ENCODE data around the gene SEMA7A.

The SEMA7A gene

DNA sequence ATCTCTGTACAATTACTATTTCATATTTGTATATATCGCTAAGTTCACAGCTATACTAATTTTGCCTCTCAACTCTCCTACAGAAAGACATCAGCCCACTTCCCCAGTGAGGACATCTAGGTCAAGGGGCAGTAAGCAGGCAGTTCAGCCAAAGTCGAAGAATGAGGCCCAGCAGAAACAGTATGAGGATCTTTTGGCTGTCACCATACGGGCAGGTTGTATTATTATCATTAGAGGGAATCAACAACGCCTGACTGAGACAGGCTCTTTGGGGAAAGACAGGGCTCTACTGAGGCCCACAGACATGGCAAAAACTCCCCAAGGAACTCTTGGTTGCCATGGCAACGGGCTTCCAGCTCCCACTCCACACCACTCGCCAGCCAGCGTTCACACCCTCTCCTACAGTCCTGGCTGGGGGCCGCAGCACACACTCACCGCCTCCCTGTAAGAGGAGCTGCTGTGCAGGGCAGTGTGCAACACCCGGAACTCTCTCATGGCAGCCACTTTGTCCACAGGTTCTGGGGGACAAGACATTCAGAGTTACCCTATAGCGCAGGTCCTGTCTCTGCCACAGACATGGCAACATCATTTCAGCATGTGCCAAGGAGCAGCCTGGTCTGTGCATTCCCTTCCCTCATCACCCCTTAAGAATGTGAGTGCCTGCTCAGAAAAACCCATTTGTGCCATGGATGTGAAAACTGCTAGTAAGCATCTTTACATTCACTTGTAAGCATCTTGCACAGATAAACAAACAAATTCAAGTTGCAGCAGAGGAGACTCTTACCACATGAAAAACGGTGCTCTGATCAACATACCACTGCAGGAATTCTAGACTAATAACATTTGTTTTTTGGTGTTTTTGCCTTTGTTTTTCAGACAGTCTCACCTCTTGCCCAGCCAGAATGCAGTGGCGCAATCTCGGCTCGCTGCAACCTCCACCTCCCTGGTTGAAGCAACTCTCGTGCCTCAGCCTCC is 18.4 kb upstream of the SEMA7A start:
- no peak for DNase-seq (ENCODE audit: low spot score)

DNA sequence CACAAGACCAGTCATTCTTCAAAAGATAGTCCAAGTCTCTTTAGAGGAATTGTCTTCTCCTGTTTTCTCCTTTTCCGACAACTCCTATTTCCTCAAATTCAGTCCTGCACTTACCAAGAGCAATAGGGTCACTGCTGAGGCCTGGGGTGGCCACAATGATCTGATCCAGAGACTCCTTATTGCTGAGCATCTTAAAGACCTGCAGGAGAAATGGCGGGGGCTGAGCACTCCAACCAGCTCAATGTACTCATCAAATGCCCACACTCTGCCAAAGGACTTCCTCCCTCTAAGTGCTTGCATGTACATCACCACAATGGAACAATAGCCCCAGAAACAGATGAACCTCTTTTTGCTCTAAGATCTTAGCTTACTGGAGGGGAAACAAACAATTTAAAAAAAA is 17.6 kb upstream of the SEMA7A start:
- no peak for DNase-seq (ENCODE audit: low spot score)

DNA sequence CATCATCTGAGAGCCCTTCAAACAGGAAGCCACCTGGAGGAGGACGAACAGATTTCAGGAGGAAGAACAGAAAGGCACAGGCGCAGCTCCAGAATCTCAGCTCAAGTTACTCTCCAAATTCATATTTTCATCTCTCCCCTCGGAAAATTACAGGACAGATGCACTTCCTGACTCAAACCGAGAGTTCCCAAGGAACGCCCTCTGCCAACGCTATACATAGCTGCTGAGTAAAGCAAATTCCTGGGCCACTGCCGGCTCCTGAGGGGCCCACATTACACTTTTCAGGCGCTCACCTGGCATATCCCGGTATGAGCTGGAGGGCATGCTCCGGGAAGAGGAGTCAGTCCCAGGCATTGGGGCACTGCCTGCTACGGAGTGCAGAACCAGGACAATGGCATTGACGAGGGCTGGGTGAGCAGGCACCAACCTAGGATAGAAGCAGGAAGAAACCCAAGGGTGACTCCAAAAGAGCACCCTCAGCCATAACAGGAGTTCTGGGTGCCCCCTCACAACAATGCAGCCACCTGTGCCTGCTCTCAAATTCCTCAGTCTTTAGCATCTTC is 16.0 kb upstream of the SEMA7A start:
- no peak for DNase-seq (ENCODE audit: low spot score)

DNA sequence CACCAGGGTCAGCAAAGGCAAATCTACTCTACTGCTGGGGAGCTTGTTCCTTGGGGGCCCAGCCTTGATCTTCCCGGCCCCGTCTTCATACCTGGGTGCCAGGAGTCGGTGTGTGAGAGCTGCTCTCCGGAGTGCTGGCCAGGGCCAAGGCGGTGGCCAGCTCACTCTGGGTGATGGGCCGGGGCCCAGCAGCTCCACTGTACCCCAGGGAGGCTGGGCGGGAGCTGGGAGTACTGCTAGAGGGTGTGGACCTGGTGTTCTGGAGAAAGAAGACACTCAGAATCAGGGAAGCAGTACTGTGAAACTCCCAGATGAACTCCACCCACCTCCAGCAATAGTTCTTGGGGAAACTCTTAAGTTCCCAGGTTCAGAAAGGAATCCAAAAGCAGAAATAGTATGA is 15.3 kb upstream of the SEMA7A start:
- DNase-seq (ENCODE audit: low spot score), result no peak

DNA sequence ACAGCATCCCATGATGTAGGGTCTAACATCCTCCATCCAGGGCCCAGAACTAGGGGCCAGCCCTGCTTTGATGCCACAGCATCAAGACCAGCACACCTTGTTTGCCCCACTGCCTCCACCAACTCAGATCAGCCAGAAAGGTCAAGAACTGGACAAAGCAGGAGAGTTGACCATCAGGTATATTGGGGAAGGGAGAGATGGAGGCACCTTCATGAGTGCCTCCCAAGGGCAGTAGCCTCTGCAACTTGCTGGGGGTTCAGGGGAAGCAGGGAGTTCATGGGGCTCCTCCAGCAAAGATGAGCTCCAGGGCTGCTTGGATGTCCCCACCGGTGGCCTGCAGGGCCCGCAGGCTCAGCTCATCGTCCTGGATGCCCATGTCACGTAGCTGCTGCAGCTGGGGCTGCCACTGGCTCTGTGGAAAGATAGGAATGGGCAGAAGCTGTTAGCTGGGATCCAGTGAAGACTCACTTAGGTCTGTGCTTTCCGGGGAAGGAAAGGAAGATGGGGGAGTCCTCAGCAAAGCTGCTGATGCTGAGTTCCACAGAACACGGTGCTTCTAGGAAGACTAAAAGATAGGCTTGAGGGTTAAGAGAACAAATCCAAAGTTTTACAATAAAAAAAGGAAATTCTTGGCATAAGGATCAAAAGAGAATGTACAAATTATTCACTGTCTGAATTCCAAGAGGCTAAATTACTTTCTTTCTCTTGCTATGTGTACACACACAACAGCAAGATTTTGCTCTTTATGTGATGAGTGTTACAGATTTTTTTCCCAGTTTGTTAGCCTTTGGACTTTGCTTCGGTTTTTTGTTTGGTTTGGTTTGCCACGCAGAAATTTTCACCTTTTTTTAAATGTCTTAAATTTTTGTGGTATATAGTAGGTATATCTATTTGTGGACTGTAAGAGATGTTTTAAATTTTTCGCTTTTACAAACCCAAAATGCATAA is 12.3 kb upstream of the SEMA7A start:
- DNase-seq (ENCODE audit: low spot score), result no peak

DNA sequence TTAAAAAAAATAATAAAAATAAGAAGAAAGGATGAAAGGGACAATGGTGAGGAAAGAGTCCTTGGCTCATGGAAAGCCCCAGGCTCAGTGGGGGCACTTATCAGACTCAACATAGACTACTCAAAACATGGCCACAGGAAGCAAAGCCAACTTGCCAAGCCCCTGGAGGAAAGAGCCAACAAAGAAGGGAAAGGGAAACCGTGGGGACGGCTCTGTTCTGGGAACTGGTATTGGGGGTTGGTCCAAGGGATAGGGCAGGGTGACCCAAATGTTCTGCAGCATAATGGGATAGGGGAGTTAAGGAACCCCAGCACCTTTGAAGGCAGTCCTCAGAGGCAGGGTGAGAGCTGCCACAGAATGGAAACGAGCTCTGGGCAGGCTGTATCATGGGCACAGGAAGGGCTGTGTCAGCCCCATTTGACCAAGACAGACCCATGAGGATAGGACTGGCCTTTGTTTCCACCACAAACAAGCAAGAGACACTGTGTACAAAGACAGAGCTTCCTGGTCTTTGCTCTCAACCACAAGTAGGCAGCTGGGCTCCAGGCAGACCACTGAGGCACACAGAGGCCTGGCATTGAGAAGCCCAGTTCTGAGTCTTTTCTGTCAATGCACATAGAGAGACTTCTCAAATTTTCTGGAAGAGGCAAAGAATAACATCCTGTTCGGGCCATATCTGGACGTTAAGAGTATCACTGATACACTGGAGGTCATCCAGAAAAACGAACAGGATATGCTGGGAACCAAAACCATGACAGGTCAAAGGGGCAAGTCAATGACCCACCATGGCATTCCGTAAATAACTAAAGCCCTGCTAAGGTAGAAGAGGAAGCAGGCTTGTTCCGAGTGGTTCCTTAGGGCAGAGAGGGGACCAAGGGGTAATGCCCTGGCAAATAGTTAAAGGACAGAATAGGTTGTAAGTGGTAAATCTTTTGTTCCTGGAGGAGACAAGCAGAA is 10.6 kb upstream of the SEMA7A start:
- DNase-seq (ENCODE audit: low spot score), result no peak

DNA sequence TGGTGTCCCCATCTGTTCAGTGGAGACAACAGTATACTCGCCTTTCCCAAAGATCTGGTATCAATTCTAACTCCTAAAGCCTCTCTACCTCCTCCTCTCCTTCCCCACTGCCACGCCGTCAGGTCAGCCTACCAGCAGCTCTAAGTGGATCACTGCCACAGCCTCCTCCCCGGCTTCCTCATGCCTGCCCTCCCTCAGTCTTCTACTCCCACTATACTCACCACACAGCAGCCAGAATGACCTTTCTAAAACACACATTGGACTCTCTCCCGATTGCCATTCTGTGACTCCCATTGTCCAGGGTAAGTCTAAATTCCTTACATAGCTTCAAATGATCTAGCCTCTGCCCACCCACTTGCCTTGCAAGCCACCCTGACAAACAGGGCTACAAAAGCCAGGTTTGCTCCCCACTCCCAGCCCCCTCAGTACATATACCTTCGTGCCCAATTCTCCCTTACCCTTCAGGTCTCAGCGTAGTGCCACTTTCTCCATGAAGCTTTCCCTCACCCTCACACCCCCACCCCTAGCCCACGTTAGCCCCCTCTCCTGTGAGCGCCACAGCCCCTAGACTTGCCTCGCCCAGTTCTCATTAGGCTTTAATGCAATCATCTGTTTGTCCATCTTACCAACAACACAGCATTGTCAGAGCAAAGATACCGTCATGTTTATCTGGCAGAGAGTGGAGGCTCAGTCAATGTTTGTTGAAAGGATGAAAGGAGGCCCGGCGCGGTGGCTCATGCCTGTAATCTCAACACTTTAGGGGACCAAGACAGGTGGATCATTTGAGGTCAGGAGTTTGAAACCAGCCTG is 9.5 kb upstream of the SEMA7A start:
- DNase-seq (ENCODE audit: low spot score), result no peak

DNA sequence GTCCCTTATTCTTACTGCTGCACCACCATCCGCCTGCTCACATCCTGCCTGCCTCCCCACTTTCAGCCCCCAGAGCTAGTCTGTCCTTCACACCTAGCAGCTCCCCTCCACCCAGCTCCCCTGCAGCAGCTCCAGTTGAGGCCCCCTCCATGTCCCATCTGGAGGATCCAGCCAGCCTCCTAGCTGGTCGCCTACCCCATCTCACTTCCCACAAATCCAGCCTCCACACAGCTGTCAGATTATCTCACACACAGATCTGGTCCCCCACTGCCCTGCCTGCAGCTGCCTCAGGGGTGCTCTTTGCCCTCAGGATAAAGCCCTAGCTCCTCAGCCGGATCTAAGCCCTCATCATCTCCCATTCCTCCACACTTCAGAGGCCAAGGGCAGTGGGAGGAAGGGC is 8.8 kb upstream of the SEMA7A start:
- DNase-seq (ENCODE audit: low spot score), result no peak

DNA sequence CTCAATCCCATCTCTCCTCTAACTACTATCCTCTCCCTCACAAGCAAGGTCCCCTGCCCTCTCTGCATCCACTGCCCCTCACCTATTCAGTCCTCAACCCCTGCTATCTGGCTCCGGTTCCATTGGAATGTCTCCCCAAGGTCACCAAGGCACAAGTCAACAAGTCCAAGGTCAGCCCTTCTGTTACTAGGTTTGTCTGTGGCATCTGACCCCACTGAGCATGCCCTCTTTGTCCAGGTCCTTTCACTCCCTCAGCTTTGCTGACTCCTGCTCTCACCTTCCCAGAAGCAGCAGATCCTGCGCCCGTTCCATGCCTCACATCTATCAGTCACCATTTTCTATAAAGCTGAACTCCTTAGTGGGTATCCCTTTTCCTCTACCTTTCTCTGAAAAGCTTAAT is 8.3 kb upstream of the SEMA7A start:
- no peak for DNase-seq (ENCODE audit: low spot score)

DNA sequence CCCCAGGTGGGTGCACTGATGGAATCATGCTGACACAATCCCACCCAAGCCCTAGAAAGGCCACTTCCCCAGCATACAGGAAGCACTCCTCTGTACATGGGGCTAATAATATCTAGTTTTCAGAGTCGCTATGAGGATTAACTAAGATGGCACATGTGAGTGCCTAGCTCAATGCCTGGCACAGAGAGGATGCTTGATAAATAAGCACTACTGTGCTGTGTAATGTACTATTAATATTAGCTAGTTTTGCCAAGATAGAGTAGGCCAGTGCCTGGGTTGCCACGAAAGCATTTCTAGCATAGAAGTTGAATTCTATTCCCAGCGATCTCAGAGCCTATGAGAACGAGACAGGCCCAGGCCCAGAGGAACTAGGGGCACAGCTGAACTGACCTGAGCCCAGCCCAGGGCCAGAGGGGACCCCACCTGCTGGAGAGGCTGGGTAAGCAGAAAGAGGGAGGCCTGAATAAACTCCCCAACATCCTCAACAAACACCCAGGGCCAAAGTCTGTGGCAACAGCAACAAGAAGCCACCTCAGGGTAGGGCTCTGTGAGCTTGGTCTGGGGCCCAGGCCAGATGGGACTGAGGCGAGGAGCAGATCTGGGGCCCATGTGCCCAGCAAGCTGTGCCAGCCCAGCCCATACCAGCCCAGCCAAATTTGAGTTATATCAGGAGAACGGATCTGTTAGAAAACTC is 7.6 kb upstream of the SEMA7A start:
- DNase-seq (ENCODE audit: low spot score), result no peak

DNA sequence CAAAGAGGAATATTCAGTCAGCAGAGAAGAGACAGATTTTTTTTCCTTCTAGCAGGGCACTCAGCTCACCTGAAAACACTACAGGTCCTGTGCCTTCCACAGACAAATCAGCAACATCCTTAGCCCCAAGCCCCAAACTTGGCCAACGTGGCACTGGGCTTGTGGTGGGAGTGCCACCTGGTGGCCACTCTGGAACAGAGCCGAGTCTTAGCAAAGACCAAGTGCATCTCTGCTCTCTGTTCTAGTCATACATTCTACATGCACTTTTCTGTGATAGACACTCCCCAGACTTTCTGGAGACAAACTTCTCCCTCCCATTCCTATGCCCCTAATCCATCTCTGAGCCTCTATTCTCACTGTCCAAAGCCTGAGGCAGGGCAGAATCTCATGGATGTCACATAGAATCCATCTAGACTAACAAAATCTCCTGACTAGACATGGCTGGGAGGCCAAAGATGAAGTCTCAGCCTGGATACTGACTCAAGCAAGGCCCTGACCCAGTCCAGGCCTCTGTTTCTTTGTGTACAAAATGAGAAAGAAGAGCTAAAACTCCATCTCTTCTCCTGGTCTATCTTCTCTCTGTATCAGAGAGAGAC is 5.1 kb upstream of the SEMA7A start:
- DNase-seq (ENCODE audit: low spot score), result peak; percentile 75

DNA sequence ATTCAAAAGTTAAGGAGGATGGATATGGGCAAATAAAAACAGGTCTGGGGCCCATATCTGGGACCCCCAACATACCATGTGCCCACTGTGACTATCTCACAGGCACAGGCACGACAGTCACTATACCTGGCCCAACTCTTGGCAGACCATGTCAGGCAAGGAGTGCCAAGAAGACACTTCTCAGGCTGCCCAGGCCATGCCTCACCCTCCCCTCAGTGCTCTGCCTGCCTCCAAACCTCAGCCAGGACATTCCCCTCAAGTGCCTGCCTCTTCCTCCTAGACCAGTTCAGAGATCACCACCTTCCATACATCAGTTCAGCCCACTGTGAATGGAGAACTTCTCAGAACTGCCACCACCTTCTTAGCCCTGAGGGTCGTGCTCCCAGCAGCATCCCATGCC is 4.4 kb upstream of the SEMA7A start:
- DNase-seq (ENCODE audit: low spot score), result no peak

DNA sequence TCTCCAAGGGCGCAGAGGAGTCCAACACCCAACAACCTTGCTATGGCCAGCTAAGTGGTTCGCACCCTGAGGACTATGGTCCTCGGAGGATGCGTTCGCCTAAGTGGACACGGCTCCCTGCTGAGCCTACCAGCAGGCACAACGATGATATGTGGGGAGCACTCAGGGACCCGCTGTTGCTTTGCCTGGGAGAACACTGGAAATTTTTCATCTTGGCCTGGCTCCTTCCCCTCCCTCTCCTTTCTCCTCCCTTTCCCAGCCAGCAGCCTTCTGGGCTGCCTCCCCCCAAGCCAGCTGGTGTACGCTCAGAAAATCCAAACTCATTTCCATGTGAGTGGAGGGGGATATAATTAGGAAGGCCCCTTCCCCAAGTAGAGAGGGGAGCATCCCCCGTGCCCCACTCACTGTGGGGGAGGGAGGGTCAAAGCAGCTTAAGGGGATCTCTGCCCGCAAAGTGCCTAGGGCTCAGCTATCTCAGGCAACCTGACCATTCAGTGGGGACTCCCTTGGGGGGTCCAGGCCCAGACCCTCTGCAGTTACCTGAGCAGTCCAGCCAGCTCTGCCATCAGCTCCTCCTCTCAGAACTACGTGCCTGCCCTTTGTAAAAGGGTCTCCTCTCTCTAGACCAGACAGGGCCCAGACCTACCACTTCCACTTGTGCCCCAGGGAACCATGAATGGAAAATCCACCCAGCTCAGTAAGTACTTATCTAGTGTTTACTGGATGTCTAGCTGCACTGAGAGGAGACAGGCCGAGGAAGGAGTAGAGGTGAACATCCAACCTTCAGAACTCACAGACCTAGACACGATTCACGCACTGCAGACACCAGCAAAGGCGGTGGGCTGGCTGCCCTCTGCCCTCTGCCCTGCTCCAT is 742 bp upstream of the SEMA7A start:
- DNase-seq (ENCODE audit: low spot score), result no peak

DNA sequence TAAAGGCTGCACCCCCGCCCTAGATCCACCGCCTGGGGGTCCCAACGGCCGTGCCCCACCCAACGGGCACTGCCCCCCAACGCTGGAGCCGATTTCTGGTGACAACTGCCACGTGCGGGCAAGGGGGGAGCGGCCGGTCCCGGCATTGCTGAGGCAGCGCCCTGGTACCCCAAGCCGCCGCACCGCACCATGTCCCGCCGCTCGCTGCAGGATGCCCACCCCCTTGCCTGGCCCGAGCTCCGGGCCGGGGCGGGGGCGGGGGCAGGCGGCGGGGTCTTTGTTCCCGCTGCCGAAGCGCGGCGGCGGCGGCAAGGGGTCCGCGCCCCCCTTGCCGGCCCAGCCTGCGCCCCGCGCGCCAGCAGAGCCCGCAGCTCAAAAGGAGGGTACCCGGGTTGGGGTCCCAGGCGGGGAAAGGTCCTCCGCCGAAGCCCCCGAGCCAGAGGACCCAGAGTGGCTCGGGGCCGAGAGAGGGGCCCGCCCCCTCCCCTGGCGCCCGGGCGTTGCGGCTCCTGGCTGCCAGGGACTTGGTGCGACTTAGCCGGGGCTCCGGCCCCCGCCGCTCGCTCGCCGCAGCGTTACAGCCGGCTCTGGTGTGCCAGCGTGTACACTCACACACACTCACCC is 678 bp downstream of the SEMA7A start:
- no peak for DNase-seq (ENCODE audit: low spot score)

DNA sequence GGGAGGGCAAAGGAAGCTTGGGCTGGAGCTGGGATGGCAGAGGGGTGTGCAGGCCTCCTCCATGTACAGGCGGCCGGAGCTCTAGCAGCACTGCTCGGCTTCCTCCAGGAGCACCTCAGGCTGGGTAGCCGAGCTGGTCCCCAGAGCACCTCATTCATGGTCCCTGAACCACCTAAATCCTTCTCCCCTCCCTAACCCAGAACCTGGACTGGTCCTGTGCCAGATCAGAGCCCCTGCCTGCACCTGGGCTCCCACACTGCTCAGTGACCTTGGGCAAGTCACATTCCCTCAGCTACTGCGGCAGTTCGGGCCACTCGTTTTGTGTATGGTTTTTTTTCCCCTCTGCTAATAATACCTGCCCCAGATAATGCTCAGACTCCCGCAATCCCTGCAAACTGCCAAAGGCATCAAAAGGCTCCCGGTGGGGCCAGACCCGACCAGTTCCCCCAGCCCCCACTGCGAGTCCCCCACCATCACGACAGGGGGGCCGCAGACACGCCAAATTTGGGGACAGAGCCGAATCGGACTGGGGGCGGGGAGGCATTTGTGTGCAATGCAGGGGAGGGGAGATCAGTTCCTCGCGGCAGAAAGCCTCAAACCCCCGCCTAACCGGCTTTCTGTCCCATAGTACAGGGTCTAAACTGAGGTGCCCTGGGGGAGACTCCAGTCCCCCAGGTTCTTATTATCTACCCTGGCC is 1.3 kb downstream of the SEMA7A start:
- DNase-seq (ENCODE audit: low spot score), result no peak

DNA sequence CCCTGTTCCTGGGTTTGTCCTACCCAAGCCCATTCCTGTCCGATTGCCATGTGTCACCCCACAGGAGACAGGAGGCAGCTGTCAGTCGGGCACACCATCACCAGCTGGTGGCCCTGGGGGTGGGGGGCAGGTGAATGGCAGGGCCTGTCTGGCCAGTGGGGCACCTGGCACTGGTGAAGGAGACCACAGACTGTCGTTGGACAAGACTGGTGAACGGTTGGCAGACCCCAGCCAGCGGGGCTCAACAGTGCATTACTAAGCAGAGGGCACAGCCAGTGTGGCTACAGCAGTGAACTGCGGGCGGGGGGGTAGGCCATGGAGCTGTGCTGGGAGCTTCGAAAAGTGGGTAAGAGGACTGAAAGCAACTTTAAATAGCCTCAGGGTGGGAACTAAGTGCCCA is 2.1 kb downstream of the SEMA7A start:
- DNase-seq (ENCODE audit: low spot score), result no peak

DNA sequence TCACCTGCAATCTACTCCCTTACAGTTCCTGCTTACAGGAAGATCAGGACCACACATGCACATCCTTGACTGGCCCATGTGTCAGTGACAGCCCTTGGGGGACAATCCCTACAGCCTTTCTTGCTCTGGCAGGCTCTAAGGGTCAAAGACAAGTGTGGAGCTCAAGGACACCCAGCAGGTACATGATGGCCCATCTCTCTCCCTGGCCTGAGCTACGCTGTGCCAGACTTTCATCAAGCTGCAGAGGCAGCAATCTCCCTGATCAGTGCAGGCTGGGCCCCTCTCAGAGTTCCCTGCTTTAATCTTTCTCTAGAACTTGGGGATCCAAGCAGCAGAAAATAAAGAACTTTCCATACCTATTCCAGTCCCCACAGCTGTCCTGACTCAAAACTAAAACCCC is 2.6 kb downstream of the SEMA7A start:
- DNase-seq (ENCODE audit: low spot score), result no peak

Data from CD4-positive, alpha-beta T cell treated with Interleukin-6 at 100 ng/mL for 8 hours (primary cell).